Ascending aorta (tissue), 2 donors: ENCODE data around the gene DTHD1. TPM values are rescaled to one million over a fixed set of nuclear protein-coding genes. Genes with fewer than 3 reads are reported as not detected.
A peak's percentile ranks its signal among the peaks of the same experiment; 100 is the strongest.

Experiments used
- DNase-seq, 2 donors: peaks; one replicate each; pipeline ENCODE4 v3.0.0-alpha.2; 2019; ENCODE audit warnings: low spot score in 2 of 2
- H3K27ac ChIP-seq, 2 donors: fragments of 200-600 bp; sonication (generic); one replicate each; pipeline ENCODE4 v1.5.1; 2016 to 2017; ENCODE audit warnings: mild to moderate bottlenecking in 1 of 2
- H3K27me3 ChIP-seq: fragments of 200-600 bp; sonication (generic); one replicate; pipeline ENCODE4 v1.5.1; 2017
- H3K36me3 ChIP-seq, 2 donors: fragments of 200-600 bp; sonication (generic); one replicate each; pipeline ENCODE4 v1.5.1; 2016
- H3K4me1 ChIP-seq, 2 donors: fragments of 200-600 bp; sonication (generic); one replicate each; pipeline ENCODE4 v1.5.1; 2016 to 2017; ENCODE audit warnings: mild to moderate bottlenecking in 1 of 2
- H3K4me3 ChIP-seq, 2 donors: fragments of 200-600 bp; sonication (generic); one replicate each; pipeline ENCODE4 v1.5.1; 2016 to 2017; ENCODE audit warnings: mild to moderate bottlenecking in 1 of 2
- H3K9me3 ChIP-seq, 2 donors: fragments of 200-600 bp; sonication (generic); one replicate each; pipeline ENCODE4 v1.5.1; 2016
- CTCF ChIP-seq, 3 experiments: fragments of 200-600 bp in 2 of 3; fragments of 450-650 bp in 1 of 3; sonication (generic) in 2 of 3; IDR thresholded peaks; one replicate each; pipeline ENCODE4 v1.5.1; 2016 to 2019; ENCODE audit warnings: antibody characterized with exemption in 3 of 3, mild to moderate bottlenecking in 1 of 3, moderate library complexity in 1 of 3
- intact Hi-C: fragments of 100-400 bp; cut with DNase I; formaldehyde crosslinking; loops from one replicate; pipeline ENCODE4 v1.15.1; 2023
- total RNA-seq: library from RNA; depleted of rRNA; stranded (reverse); fragments of >200 nt; gene quantifications from one replicate; pipeline ENCODE4 v1.1.0, GENCODE V29; 2016

Gene DTHD1
- total RNA-seq, 1 donor from 2014 or later, result not detected

GRCh38 chr4:36241771-36242170 lies 39.6 kb upstream of the DTHD1 start:
- H3K4me1 ChIP-seq, result no peaks in the 10 kb centered on the region
- H3K4me3 ChIP-seq, result peak overlapping the region in 1 of 2 donors; percentile 9
- H3K27ac ChIP-seq, result no peak overlapping the region
- DNase-seq, result no peak
- no peaks in the 10 kb centered on the region for H3K27me3 ChIP-seq
- H3K36me3 ChIP-seq, result no peaks in the 10 kb centered on the region
- H3K9me3 ChIP-seq, result no peaks in the 10 kb centered on the region
- TF ChIP-seq CTCF (IDR thresholded peaks at IDR 0.05), result no peak
- intact Hi-C loops, result no loop called here

- intact Hi-C loops, result no loop called here
- TF ChIP-seq CTCF (IDR thresholded peaks at IDR 0.05), result no peak
- peak overlapping the region; percentile 9 to 56 for H3K4me3 ChIP-seq
- no peak overlapping the region for H3K27ac ChIP-seq
- no peaks in the 10 kb centered on the region for H3K27me3 ChIP-seq
- no peaks in the 10 kb centered on the region for H3K4me1 ChIP-seq
- H3K36me3 ChIP-seq, result no peaks in the 10 kb centered on the region
- no peak for DNase-seq
- no peaks in the 10 kb centered on the region for H3K9me3 ChIP-seq
Measured at GRCh38 chr4:36242629-36243354, 38.6 kb upstream of the DTHD1 start.

- H3K4me3 ChIP-seq, result peak overlapping the region; percentile 56 to 71
- no peaks in the 10 kb centered on the region for H3K36me3 ChIP-seq
- no peak for DNase-seq
- no peaks in the 10 kb centered on the region for H3K27me3 ChIP-seq
- H3K27ac ChIP-seq, result peak overlapping the region; percentile 56 to 62
- H3K9me3 ChIP-seq, result no peaks in the 10 kb centered on the region
- intact Hi-C loops, result no loop called here
- H3K4me1 ChIP-seq, result no peaks in the 10 kb centered on the region
- no peak for TF ChIP-seq CTCF (IDR thresholded peaks at IDR 0.05)
Measured at GRCh38 chr4:36243355-36244256, 37.8 kb upstream of the DTHD1 start.

GRCh38 chr4:36244257-36245082 lies 36.9 kb upstream of the DTHD1 start, which contains the start of gene ARAP2:
ARAP2 (minus strand) TSS chr4:36244514; CDS start chr4:36229486, 15,028 bp downstream.
- DNase-seq, result peak in 1 of 2 donors; percentile 67
- intact Hi-C loops, result no loop called here
- no peaks in the 10 kb centered on the region for H3K27me3 ChIP-seq
- no peak for TF ChIP-seq CTCF (IDR thresholded peaks at IDR 0.05)
- H3K9me3 ChIP-seq, result no peaks in the 10 kb centered on the region
- H3K4me1 ChIP-seq, result no peaks in the 10 kb centered on the region
- H3K27ac ChIP-seq, result peak within 1 kb of the TSS; percentile 56 to 62
- peak within 1 kb of the TSS; percentile 56 to 71 for H3K4me3 ChIP-seq
- H3K36me3 ChIP-seq, result no peaks in the 10 kb centered on the region

GRCh38 chr4:36249610-36250009 lies 31.8 kb upstream of the DTHD1 start:
- no peak for DNase-seq
- Histone ChIP-seq H3K27ac (no peak overlapping the region), H3K36me3 (no peaks in the 10 kb centered on the region), H3K4me3 (no peak overlapping the region), H3K27me3 (no peaks in the 10 kb centered on the region), H3K4me1 (no peaks in the 10 kb centered on the region), H3K9me3 (no peaks in the 10 kb centered on the region)
- intact Hi-C loops, result no loop called here
- TF ChIP-seq CTCF (IDR thresholded peaks at IDR 0.05), result no peak
